Psoas muscle (tissue), 8 donors: ENCODE results near the gene COL18A1. TPM values are rescaled to one million over a fixed set of nuclear protein-coding genes. Genes with fewer than 3 reads are reported as not detected.

Experiments
- ATAC-seq, 4 donors: fragments of 200-7000 bp; cut with Tn5 transposase; one replicate each; pipeline ENCODE4 v1.9.1; 2020; ENCODE audit warnings: moderate library complexity in 3 of 4, mild to moderate bottlenecking in 2 of 4
- DNase-seq, 2 donors: peaks; one replicate each; pipeline ENCODE4 v3.0.0-alpha.2; 2020
- H3K27ac ChIP-seq: fragments of 200-600 bp; one replicate; pipeline ENCODE4 v1.8.0; 2022
- H3K27me3 ChIP-seq, 3 donors: fragments of 200-600 bp in 1 of 3; one replicate each; pipeline versions ENCODE4 v1.6.1 to v1.8.0; 2013 to 2022; ENCODE audit warnings: low read length in 2 of 3, mild to moderate bottlenecking in 2 of 3, moderate library complexity in 1 of 3; ENCODE audit not compliant: insufficient read depth in 3 of 3
- H3K36me3 ChIP-seq, 2 donors: fragments of 200-600 bp in 1 of 2; one replicate each; pipeline versions ENCODE4 v1.6.1 to v1.8.0; 2013 to 2022; ENCODE audit warnings: low read depth in 1 of 2, mild to moderate bottlenecking in 1 of 2, moderate library complexity in 1 of 2; ENCODE audit not compliant: insufficient read depth in 1 of 2
- H3K4me1 ChIP-seq: fragments of 200-600 bp; one replicate; pipeline ENCODE4 v1.8.0; 2022
- H3K4me3 ChIP-seq: fragments of 200-600 bp; one replicate; pipeline ENCODE4 v1.8.0; 2022; ENCODE audit warnings: mild to moderate bottlenecking
- H3K9me3 ChIP-seq: fragments of 200-600 bp; one replicate; pipeline ENCODE4 v1.8.0; 2022
- CTCF ChIP-seq: fragments of 200-600 bp; IDR thresholded peaks from one replicate; pipeline ENCODE4 v1.8.0; 2022; ENCODE audit warnings: antibody characterized with exemption
- WGBS, 3 donors: extraction: QIAGEN DNeasy Blood & Tissue Kit; methylation state at CpG; one replicate each; pipeline versions ENCODE4 v1.1.6 to v1.1.7; 2013; 5-methylcytosine and 5-hydroxymethylcytosine counted together
- intact Hi-C, 2 donors: fragments of 100-400 bp; cut with DNase I; formaldehyde crosslinking; loops; one replicate each; pipeline versions ENCODE4 v1.11.0 to v1.14.2; 2022
- polyA plus RNA-seq, 3 donors: library from polyadenylated mRNA; stranded (reverse); fragments of 200-250 nt; gene quantifications; one replicate each; pipeline ENCODE4 v1.2.3, GENCODE V29; 2013
- total RNA-seq, 4 donors: library from RNA; stranded (reverse); fragmentation: NEBNext Ultra II Directional in 2 of 4; extraction: Animal tissue kit (Norgen Biotek cat#: 25700) in 2 of 4; gene quantifications; one replicate each; pipeline versions ENCODE4 v1.2.1 to v1.2.4, GENCODE V29; 2021 to 2023
- donor health status: healthy with polysubstance abuse.
- donor health status: DM: no; HTN: no; CAD: no; lungs with moderate emphysema.
- donor health status: Bipolar disorder and iron deficiency.
- donor health status: healthy.
- donor health status: DM: yes; HTN: yes; CAD: no.
- donor health status: DM: no; HTN: no; CAD: no.
- donor health status: DM: no; HTN: no; CAD: no.
- donor health status: DM: yes; HTN: yes; CAD: no.

The COL18A1 gene
- total and polyA plus RNA-seq, 7 donors = 4.8 to 25.3 (median 12.1) TPM

DNA sequence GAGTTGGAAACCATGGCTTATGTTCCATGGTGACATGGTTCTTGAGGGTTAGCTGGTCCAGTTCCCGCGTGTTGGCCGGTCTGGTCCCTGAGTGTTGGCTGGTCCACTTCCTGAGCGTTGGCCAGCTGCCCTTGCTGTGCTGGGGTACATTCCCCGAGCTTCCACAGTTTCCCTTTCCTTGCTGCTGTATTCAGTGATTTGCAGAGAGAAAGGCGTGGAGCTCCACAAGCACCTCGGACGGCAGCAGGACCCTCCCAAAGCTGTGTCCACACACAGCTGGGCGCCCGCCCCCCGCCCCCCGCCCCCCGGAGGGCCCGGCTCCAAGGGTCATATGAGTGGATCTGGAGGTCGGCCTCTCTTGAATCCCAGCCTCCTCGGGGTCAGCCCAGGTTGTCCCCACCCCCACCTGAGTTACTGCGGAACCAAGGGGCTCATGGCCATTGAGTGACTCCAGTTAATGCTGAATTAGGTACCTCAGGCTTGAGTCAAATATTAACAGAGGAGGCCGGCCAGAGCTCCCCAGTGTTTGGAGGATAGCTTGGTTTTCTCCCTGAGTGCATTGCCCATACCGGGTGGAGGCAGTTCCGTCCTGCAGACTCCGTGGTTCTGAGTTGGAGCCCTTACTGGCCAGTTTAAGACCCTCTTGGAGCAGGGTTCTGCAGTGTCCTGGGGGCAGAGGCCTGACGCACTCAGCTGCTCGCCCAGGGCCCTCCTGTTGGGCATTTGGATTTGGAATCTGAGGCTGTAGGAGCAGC lies 18.4 kb downstream of the COL18A1 start:
- DNase-seq (peak in 1 of 2 donors; percentile 20), ATAC-seq (no peak)
- Histone ChIP-seq H3K36me3 (no peaks in the 10 kb centered on the region), H3K27me3 (peaks cover 0 to 18% (median 2%) of the 10 kb centered on the region in 3 donors), H3K4me3 (no peak overlapping the region), H3K9me3 (no peaks in the 10 kb centered on the region), H3K4me1 (peaks cover 7% of the 10 kb centered on the region), H3K27ac (no peak overlapping the region)
- intact Hi-C loops = no loop called here
- TF ChIP-seq CTCF = no peak
- WGBS, 3 donors = 60 to 80% (median 62%) methylated on average over 21 to 23 of the region's 23 CpGs

DNA sequence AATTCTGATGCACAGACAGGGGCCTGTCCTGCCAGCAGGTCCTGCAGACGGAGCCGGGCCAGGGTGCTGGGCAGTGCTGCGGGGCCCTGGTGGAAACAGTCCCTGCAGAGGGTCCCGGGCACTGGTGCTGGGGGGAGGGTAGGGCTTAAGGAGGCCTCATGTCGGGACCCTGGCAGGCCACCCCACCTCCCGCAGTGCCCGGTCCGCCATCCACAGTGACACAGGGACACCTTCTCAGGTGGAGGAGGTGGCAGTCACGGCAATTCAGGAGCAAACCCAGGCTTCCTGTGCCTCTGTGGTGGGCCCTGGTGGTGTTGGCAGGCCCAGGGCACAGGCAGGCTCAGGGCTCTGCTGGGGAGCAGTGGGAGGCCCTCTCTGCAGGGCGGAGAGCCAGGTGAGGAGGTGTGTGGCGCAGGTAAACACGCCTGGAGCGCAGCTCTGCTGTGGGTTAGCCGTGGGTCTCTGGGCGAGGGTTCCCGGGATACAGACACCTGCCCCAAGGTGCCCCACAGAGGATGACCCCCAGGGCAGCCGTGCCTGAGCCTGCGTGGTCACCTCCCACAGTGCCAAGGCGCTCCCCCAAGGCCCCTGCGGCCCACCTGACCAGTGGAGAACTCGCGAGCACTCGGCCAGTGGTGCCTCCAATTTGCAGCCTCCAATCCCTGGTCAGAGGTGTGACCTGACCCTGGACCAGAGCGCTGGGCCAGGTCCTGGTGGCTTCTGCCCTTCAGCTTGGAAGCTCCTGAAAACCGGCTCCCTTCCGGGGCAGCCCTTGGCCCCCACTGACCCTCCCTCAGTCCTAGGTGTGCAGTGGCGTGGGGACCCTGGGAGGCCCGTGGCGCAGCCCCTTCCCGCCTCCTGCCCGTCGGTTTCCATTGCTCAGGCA lies 19.2 kb downstream of the COL18A1 start:
- no peak overlapping the region for H3K4me3 ChIP-seq
- WGBS, 3 donors = 84 to 95% (median 87%) methylated on average over 31 to 32 of the region's 32 CpGs

GRCh38 chr21:45424854-45425795 lies 20.2 kb downstream of the COL18A1 start:
- no peaks in the 10 kb centered on the region for H3K9me3 ChIP-seq
- intact Hi-C loops = no loop called here
- H3K27ac ChIP-seq = no peak overlapping the region
- ATAC-seq (no peak), DNase-seq (peak in 1 of 2 donors; percentile 50)
- TF ChIP-seq CTCF = no peak
- H3K4me1 ChIP-seq = peaks cover 2% of the 10 kb centered on the region
- 64 to 80% (median 66%) methylated on average over 34 to 37 of the region's 37 CpGs for WGBS, 3 donors
- H3K27me3 ChIP-seq = peaks cover 0 to 9% (median 2%) of the 10 kb centered on the region in 3 donors
- H3K36me3 ChIP-seq = no peaks in the 10 kb centered on the region
- H3K4me3 ChIP-seq = no peak overlapping the region

More for the DNA sequence above, 19.2 kb downstream of the COL18A1 start:
- Histone ChIP-seq H3K9me3 (no peaks in the 10 kb centered on the region), H3K4me1 (peaks cover 7% of the 10 kb centered on the region), H3K36me3 (no peaks in the 10 kb centered on the region), H3K27ac (no peak overlapping the region), H3K27me3 (peaks cover 0 to 12% (median 0%) of the 10 kb centered on the region in 3 donors)
- TF ChIP-seq CTCF = no peak
- intact Hi-C loops = no loop called here
- ATAC-seq (no peak), DNase-seq (peak in 1 of 2 donors; percentile 49)
